COR-L47 (cell line): Measurements from ENCODE around the gene RNF187.

Source experiments
- DNase-seq: peaks from one replicate; lab custom pipeline; 2025; lab: John Stamatoyannopoulos, UW

Gene RNF187

DNA sequence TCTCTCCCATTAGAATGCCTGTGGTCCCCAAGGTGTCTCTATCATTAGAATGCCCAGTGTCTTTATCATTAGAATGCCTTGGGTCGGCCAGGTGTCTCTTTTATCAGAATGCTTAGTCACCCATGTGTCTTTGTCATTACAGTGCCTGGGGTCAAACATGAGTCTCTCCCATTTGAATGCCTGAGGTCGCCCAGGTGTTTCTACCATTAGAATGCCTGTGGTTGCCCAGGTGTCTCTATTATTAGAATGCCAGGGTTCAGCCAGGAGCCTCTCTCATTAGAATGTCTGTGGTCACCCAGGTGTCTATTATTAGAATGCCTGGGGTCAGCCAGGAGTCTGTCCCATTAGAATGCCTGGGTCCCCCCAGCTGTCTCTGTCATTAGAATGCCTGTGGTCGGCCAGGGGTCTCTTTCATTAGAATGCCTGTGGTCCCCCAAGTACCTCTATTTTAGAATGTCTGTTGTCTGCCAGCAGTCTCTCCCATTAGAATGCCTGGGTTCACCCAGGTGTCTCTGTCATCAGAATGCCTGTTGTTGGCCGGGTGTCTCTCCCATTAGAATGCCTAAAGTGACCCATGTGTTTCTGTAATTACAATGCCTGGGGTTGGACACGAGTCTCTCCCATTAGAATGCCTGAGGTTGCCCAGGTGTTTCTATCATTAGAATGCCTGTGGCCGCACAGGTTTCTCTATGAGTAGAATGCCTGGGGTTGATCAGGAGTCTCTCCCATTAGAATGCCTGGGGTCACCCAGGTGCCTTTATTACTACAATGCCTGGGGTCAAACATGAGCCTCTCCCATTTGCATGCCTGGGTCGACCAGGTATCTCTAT lies 57.1 kb downstream of the RNF187 start:
- DNase-seq: no peak

DNA sequence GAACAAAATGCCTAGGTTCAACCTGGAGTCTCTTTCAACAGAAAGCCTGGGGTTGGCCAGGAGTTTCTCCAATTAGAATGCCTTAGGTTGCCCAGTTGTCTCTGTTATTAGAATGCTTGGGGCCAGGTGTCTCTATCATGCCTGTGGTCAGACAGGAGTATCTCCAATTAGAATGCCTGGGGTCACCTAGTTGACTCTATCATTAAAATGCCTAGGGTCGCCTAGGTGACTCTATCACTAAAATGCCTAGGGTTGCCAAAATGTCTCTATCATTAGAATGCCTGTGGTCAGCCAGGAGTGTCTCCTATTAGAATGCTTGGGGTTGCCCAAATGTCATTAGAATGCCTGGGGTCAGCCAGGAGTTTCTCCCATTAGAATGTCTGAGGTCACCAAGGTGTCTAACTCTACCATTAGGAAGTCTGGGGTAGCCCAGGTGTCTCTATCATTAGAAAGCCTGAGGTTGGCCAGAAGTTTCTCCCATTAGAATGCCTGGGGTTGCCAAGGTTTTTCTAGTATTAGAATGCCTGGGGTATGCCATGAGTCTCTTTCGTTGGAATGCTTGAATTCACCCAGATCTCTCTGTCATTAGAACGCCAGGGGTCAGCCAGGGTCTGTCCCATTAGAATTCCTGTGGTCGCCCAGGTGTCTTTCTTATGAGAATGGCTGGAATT lies 57.9 kb downstream of the RNF187 start:
- DNase-seq: no peak
